ENCODE measurements around the gene TRDN.
"Not testable (repeated sequence)": the region's sequence is repeated elsewhere in the genome, so short reads cannot be mapped to it uniquely, and the experiment has no call there.

TRDN gene

GRCh38 chr6:123480986-123481385, 155.8 kb downstream of the TRDN start:
- DNase-seq (ENCODE audit: extremely low read depth, low read depth) = no peak
- no peak for TF ChIP-seq CTCF (IDR thresholded peaks at IDR 0.05; ENCODE audit: low read depth, low read length)

- DNase-seq (ENCODE audit: extremely low read depth, low read depth) = not testable (repeated sequence)
These were observed 164.6 kb downstream of the TRDN start for GRCh38 chr6:123472025-123472702.

- TF ChIP-seq CTCF (IDR thresholded peaks at IDR 0.05; ENCODE audit: low read depth, low read length) = no peak
- DNase-seq (ENCODE audit: extremely low read depth, low read depth) = no peak
These were observed 169.4 kb downstream of the TRDN start for GRCh38 chr6:123467392-123467791.

GRCh38 chr6:123462152-123462551, 174.6 kb downstream of the TRDN start:
- no peak for DNase-seq (ENCODE audit: extremely low read depth, low read depth)
- TF ChIP-seq CTCF (IDR thresholded peaks at IDR 0.05; ENCODE audit: low read depth, low read length) = no peak

GRCh38 chr6:123458218-123458617, 178.5 kb downstream of the TRDN start:
- DNase-seq (ENCODE audit: extremely low read depth, low read depth) = no peak
- no peak for TF ChIP-seq CTCF (IDR thresholded peaks at IDR 0.05; ENCODE audit: low read depth, low read length)

- no peak for TF ChIP-seq CTCF (IDR thresholded peaks at IDR 0.05; ENCODE audit: low read depth, low read length)
- DNase-seq (ENCODE audit: extremely low read depth, low read depth) = no peak
These were observed 179.9 kb downstream of the TRDN start for GRCh38 chr6:123456836-123457235.

GRCh38 chr6:123454448-123454847, 182.3 kb downstream of the TRDN start:
- no peak for TF ChIP-seq CTCF (IDR thresholded peaks at IDR 0.05; ENCODE audit: low read depth, low read length)
- no peak for DNase-seq (ENCODE audit: extremely low read depth, low read depth)

GRCh38 chr6:123453071-123453470, 183.7 kb downstream of the TRDN start:
- DNase-seq (ENCODE audit: extremely low read depth, low read depth) = not testable (repeated sequence)

Measured in AG09319 (cell line).